HepG2 (cell line): ENCODE measurements around the gene PPAT. TPM values are rescaled to one million over a fixed set of nuclear protein-coding genes. Genes with fewer than 3 reads are reported as not detected.

Source experiments
- ATAC-seq: fragments of 200-7000 bp; cut with Tn5 transposase; 3 replicates; pipeline ENCODE4 v1.9.1; 2020; ENCODE audit warnings: mild to moderate bottlenecking, moderate library complexity
- BruUV-seq: library from RNA; stranded (reverse); fragments of 400-500 nt; replicated peaks from 2 replicates; lab custom pipeline; 2021; lab: Mats Ljungman, UMichigan
- CTCF ChIA-PET: fragments of 300-600 bp; formaldehyde crosslinking; extraction: SDS; loops from one replicate; lab custom pipeline; 2021; ENCODE audit warnings: low total read pairs, inconsistent platforms, low intra/inter-chr PET ratio; lab: Yijun Ruan, JAX
- POLR2A ChIA-PET: fragments of 350-600 bp; sonication (Branson Sonifier 250); formaldehyde crosslinking; loops from one replicate; lab custom pipeline; 2020; ENCODE audit warnings: antibody characterized with exemption, inconsistent platforms; lab: Yijun Ruan, JAX
- DNase-seq: peaks from one replicate; pipeline ENCODE4 v3.0.0-alpha.2; 2015; ENCODE audit warnings: low spot score
- FAIRE-seq: peaks from 3 replicates; lab custom pipeline; 2011; peaks lifted over from hg19 to GRCh38; lab: Jason Lieb, UNC
- H2AFZ ChIP-seq: one replicate; pipeline ENCODE4 v1.6.1; 2011; ENCODE audit warnings: low read length, inconsistent platforms
- H3K27ac ChIP-seq: fragments of 300-600 bp; 3 replicates; pipeline ENCODE4 v1.8.0; 2011; ENCODE audit warnings: mixed run types, mild to moderate bottlenecking, mixed read lengths, low read length, inconsistent platforms; ENCODE audit not compliant: insufficient read depth; ENCODE audit errors: extremely low read length
- H3K27me3 ChIP-seq, 2 experiments: fragments of 200-600 bp in 1 of 2; 2 replicates in 1 of 2; 3 replicates in 1 of 2; pipeline versions ENCODE4 v1.6.0 to v1.8.0; 2011; ENCODE audit warnings: low read length in 2 of 2, mild to moderate bottlenecking in 2 of 2, moderate library complexity in 2 of 2, inconsistent platforms in 1 of 2; ENCODE audit not compliant: insufficient read depth in 2 of 2, control insufficient read depth in 1 of 2
- H3K36me3 ChIP-seq, 2 experiments: fragments of 200-600 bp in 1 of 2; replicated peaks in 1 of 2; 2 replicates in 1 of 2; 3 replicates in 1 of 2; pipeline versions ENCODE4 v1.5.1 to v1.8.0; 2011; ENCODE audit warnings: low read length in 2 of 2, inconsistent platforms in 1 of 2; ENCODE audit not compliant: insufficient read depth in 2 of 2, control insufficient read depth in 1 of 2
- H3K4me1 ChIP-seq: 2 replicates; pipeline ENCODE4 v1.5.1; 2012; ENCODE audit warnings: low read length, inconsistent platforms; ENCODE audit not compliant: insufficient read depth
- H3K4me2 ChIP-seq: 2 replicates; pipeline ENCODE4 v1.6.0; 2011; ENCODE audit warnings: low read depth, low read length, inconsistent platforms
- H3K4me3 ChIP-seq, 3 experiments: fragments of 200-600 bp in 1 of 3; sonication (generic), shearing (Covaris generic) in 1 of 3; replicated peaks in 1 of 3; 2 replicates each; pipeline ENCODE4 v1.5.1; 2011 to 2016; ENCODE audit warnings: low read length in 3 of 3, inconsistent platforms in 2 of 3, low read depth in 2 of 3, mild to moderate bottlenecking in 2 of 3, control low read depth in 1 of 3, mixed read lengths in 1 of 3; ENCODE audit not compliant: insufficient read depth in 1 of 3
- H3K79me2 ChIP-seq: one replicate; pipeline ENCODE4 v1.6.1; 2011; ENCODE audit warnings: low read length, inconsistent platforms; ENCODE audit not compliant: insufficient read depth
- H3K9ac ChIP-seq: 2 replicates; pipeline ENCODE4 v1.6.0; 2011; ENCODE audit warnings: mild to moderate bottlenecking, low read depth, low read length, inconsistent platforms; ENCODE audit not compliant: insufficient read depth
- H3K9me3 ChIP-seq: 2 replicates; pipeline ENCODE4 v1.5.1; 2012; ENCODE audit warnings: mild to moderate bottlenecking, low read length
- H4K20me1 ChIP-seq: 2 replicates; pipeline ENCODE4 v1.6.0; 2011; ENCODE audit warnings: inconsistent platforms, mild to moderate bottlenecking, low read length, moderate library complexity; ENCODE audit not compliant: insufficient read depth
- ATF6 ChIP-seq: sonication (generic); formaldehyde crosslinking; conservative IDR thresholded peaks from 2 replicates; pipeline ENCODE4 v1.4.0; 2020; ENCODE audit warnings: missing genetic modification reagents
- CCDC6 ChIP-seq: sonication (generic); formaldehyde crosslinking; IDR thresholded peaks from 2 replicates; pipeline ENCODE4 v1.8.1; 2022; ENCODE audit warnings: mild to moderate bottlenecking, missing genetic modification reagents, moderate library complexity
- CEBPB ChIP-seq: IDR thresholded peaks from 2 replicates; pipeline ENCODE4 v1.6.1; 2011; ENCODE audit warnings: low read depth, low read length, improper control_type of control experiment, borderline replicate concordance
- CEBPG ChIP-seq: IDR thresholded peaks from 2 replicates; pipeline ENCODE4 v1.6.1; 2016
- HNF4A ChIP-seq: sonication (generic); formaldehyde crosslinking; IDR thresholded peaks from 2 replicates; pipeline ENCODE4 v1.4.0; 2020; ENCODE audit warnings: missing genetic modification reagents
- LCORL ChIP-seq, 2 experiments: fragments of 450-650 bp in 1 of 2; sonication (generic) in 1 of 2; formaldehyde crosslinking in 1 of 2; IDR thresholded peaks; 2 replicates each; pipeline versions ENCODE4 v1.5.0 to v1.6.1; 2017 to 2020; ENCODE audit warnings: antibody characterized with exemption in 1 of 2, missing genetic modification reagents in 1 of 2
- NPAS2 ChIP-seq: sonication (generic); formaldehyde crosslinking; IDR thresholded peaks from 2 replicates; pipeline ENCODE4 v1.8.0; 2022; ENCODE audit warnings: mild to moderate bottlenecking, missing genetic modification reagents, borderline replicate concordance
- RARA ChIP-seq: IDR thresholded peaks from 2 replicates; pipeline ENCODE4 v1.6.1; 2016; ENCODE audit warnings: missing genetic modification reagents, missing compliant biosample characterization
- SMAD3 ChIP-seq: sonication (generic); formaldehyde crosslinking; IDR thresholded peaks from 2 replicates; pipeline ENCODE4 v1.4.0; 2020; ENCODE audit warnings: missing genetic modification reagents
- TFDP2 ChIP-seq: sonication (generic); formaldehyde crosslinking; IDR thresholded peaks from 2 replicates; pipeline ENCODE4 v1.4.0; 2020; ENCODE audit warnings: missing genetic modification reagents
- ZMYM2 ChIP-seq: sonication (generic); formaldehyde crosslinking; IDR thresholded peaks from 2 replicates; pipeline ENCODE4 v1.8.0; 2022; ENCODE audit warnings: mild to moderate bottlenecking, missing genetic modification reagents
- ZNF749 ChIP-seq: sonication (generic); formaldehyde crosslinking; IDR thresholded peaks from 2 replicates; pipeline ENCODE4 v1.8.0; 2022; ENCODE audit warnings: mild to moderate bottlenecking, missing genetic modification reagents, moderate library complexity, borderline replicate concordance
- WGBS: methylation state at CpG from one replicate; pipeline ENCODE4 v1.1.6; 2017; ENCODE audit warnings: low lambda C conversion rate; 5-methylcytosine and 5-hydroxymethylcytosine counted together
- in situ Hi-C: cut with HindIII; loops from 2 replicates; pipeline ENCODE4 v1.10.0; 2017; ENCODE audit warnings: low pct_unique_long_range_greater_than_20kb; ENCODE audit not compliant: extremely low pct_ligation_motif_present
- intact Hi-C: fragments of 100-400 bp; cut with micrococcal nuclease; formaldehyde crosslinking; loops from one replicate; pipeline ENCODE4 v1.10.0; 2022; ENCODE audit not compliant: unreplicated experiment
- polyA plus RNA-seq, 8 experiments: library from polyadenylated mRNA; depleted of rRNA in 3 of 8; stranded (reverse) in 7 of 8; unstranded in 1 of 8; fragments of >200 nt; fragmentation: Illumina TruSeq in 4 of 8; extraction: Trizol in 4 of 8; gene quantifications; 2 replicates each; pipeline versions ENCODE4 v1.2.1 to v1.2.3, GENCODE V29; 2011 to 2016; ENCODE audit warnings: low read depth in 4 of 8, missing spikeins in 1 of 8, mixed read lengths in 1 of 8; ENCODE audit not compliant: insufficient read depth in 1 of 8
- total RNA-seq, 5 experiments: library from RNA; depleted of rRNA; stranded (reverse); fragments of >200 nt; fragmentation: Illumina TruSeq; extraction: Trizol; gene quantifications; 2 replicates each; pipeline ENCODE4 v1.2.3, GENCODE V29; 2016; ENCODE audit warnings: low read depth in 1 of 5
- TF ChIP-seq, protein P1 (sequence below): sonication (generic); formaldehyde crosslinking; IDR thresholded peaks from 2 replicates; pipeline ENCODE4 v1.9.0; 2021; ENCODE audit warnings: missing genetic modification reagents, borderline replicate concordance
- TF ChIP-seq, protein P2 (sequence below): sonication (generic); formaldehyde crosslinking; IDR thresholded peaks from 2 replicates; pipeline ENCODE4 v1.4.0; 2020; ENCODE audit warnings: missing genetic modification reagents; ENCODE audit errors: not compliant biosample characterization

PPAT gene
- total and polyA plus RNA-seq, 2 of the 13 experiments (the other 11 are each of a cell fraction or from before 2014, with no cell fraction given): 16.9 to 62.6 TPM

DNA sequence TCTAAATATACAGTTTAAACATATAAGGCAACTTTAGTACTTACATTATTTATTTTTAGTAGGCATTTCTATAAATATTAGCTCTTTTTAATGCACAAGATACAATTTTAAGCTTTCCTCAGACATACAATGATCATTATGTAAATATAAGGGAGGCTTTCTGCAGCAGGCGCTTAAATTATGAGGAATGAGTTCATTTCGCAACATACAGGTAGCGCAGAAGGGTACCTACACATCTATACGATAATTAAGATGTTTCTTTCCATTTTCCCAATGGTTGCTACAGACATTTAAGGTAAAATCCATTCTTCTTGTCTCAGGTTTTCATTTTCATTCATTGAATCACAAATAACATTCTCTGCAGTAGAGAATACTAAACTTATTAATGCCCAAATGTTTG lies 49.3 kb downstream of the PPAT start:
- in situ Hi-C loops (no loop called here), intact Hi-C loops (loop anchor here (5.0 kb wide), 1 partner anchor 439 kb away; the partner anchor contains the start of gene CEP135)
- Histone ChIP-seq H3K36me3 (0 out of 5 replicates have a peak, but pooled peaks cover 0 to 4% of the 10 kb centered on the region in 2 experiments), H3K4me3 (peak overlapping the region; percentile 57 to 87 (median 85)), H4K20me1 (no peaks in the 10 kb centered on the region), H3K9me3 (no peaks in the 10 kb centered on the region), H2AFZ (no peak overlapping the region), H3K9ac (peak overlapping the region; percentile 58), H3K4me1 (peaks cover 28% of the 10 kb centered on the region), H3K79me2 (peaks cover 25% of the 10 kb centered on the region), H3K27me3 (no peaks in the 10 kb centered on the region; a peak in 1 of 5 replicates), H3K27ac (peak overlapping the region; percentile 56), H3K4me2 (peak overlapping the region; percentile 74)
- DNase-seq: no peak
- BruUV-seq: no TSS peak
- ChIA-PET CTCF (no interaction called here), POLR2A (interaction anchor here (0.9 to 2.4 kb wide), 5 partner anchors 11 to 437 kb away, joined by 3 to 67 read pairs (median 7); partner anchors contain the start of genes CEP135, PAICS and PPAT)
- WGBS: 56% methylated on average over 4 of the region's 4 CpGs
- no peak for FAIRE-seq
- ATAC-seq: no peak
- TF ChIP-seq LCORL (IDR thresholded peaks at IDR 0.05): no peak
- no peak for TF ChIP-seq LCORL (CRISPR knock-in tag; IDR thresholded peaks at IDR 0.05)
- TF ChIP-seq RARA (CRISPR knock-in tag): no peak
- TF ChIP-seq ATF6: no peak
- no peak for TF ChIP-seq CCDC6 (CRISPR knock-in tag)
- TF ChIP-seq ZNF749 (CRISPR knock-in tag): no peak
- no peak for TF ChIP-seq ZMYM2 (CRISPR knock-in tag)
- TF ChIP-seq CEBPG (CRISPR knock-in tag): peak; percentile 42; the same call in 1 of the 2 replicates
- no peak for TF ChIP-seq SMAD3
- TF ChIP-seq HNF4A (CRISPR knock-in tag): no peak
- TF ChIP-seq, protein P1, sequence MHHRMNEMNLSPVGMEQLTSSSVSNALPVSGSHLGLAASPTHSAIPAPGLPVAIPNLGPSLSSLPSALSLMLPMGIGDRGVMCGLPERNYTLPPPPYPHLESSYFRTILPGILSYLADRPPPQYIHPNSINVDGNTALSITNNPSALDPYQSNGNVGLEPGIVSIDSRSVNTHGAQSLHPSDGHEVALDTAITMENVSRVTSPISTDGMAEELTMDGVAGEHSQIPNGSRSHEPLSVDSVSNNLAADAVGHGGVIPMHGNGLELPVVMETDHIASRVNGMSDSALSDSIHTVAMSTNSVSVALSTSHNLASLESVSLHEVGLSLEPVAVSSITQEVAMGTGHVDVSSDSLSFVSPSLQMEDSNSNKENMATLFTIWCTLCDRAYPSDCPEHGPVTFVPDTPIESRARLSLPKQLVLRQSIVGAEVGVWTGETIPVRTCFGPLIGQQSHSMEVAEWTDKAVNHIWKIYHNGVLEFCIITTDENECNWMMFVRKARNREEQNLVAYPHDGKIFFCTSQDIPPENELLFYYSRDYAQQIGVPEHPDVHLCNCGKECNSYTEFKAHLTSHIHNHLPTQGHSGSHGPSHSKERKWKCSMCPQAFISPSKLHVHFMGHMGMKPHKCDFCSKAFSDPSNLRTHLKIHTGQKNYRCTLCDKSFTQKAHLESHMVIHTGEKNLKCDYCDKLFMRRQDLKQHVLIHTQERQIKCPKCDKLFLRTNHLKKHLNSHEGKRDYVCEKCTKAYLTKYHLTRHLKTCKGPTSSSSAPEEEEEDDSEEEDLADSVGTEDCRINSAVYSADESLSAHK (CRISPR knock-in tag): no peak
- TF ChIP-seq, protein P2, sequence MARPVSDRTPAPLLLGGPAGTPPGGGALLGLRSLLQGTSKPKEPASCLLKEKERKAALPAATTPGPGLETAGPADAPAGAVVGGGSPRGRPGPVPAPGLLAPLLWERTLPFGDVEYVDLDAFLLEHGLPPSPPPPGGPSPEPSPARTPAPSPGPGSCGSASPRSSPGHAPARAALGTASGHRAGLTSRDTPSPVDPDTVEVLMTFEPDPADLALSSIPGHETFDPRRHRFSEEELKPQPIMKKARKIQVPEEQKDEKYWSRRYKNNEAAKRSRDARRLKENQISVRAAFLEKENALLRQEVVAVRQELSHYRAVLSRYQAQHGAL (CRISPR knock-in tag): no peak
- peak; percentile 73 for TF ChIP-seq CEBPB
- no peak for TF ChIP-seq NPAS2 (CRISPR knock-in tag)
- no peak for TF ChIP-seq TFDP2
